Peyer's patch (tissue), 4 donors: Measurements from ENCODE around the gene MAPK14.

ENCODE experiments used
- CTCF ChIP-seq, 6 experiments: fragments of 450-650 bp in 4 of 6; fragments of 200-600 bp in 2 of 6; sonication (generic) in 1 of 6; IDR thresholded peaks; one replicate each; pipeline ENCODE4 v1.5.1; 2017 to 2019; ENCODE audit warnings: antibody characterized with exemption in 6 of 6, mild to moderate bottlenecking in 3 of 6, moderate library complexity in 1 of 6
- POLR2A ChIP-seq, 2 donors: fragments of 450-650 bp; IDR thresholded peaks; one replicate each; pipeline ENCODE4 v1.5.1; 2017; ENCODE audit warnings: antibody characterized with exemption in 2 of 2, mild to moderate bottlenecking in 2 of 2, moderate library complexity in 2 of 2

- TF ChIP-seq CTCF (IDR thresholded peaks at IDR 0.05) (no peak), POLR2A (IDR thresholded peaks at IDR 0.05) (no peak)
These were observed 39.2 kb downstream of the MAPK14 start for GRCh38 chr6:36066817-36067216.
